H1 (cell line): ENCODE data around the gene OTOL1.

Source experiments
- ATF2 ChIP-seq: IDR thresholded peaks from 2 replicates; pipeline ENCODE4 v1.6.1; 2012; ENCODE audit warnings: low read length, inconsistent platforms
- CTCF ChIP-seq, 3 experiments: IDR thresholded peaks; 1 replicate in 2 of 3; 2 replicates in 1 of 3; pipeline versions ENCODE4 v1.5.1 to v1.6.1; 2011; ENCODE audit warnings: low read length in 3 of 3, mild to moderate bottlenecking in 3 of 3, inconsistent platforms in 2 of 3, low read depth in 1 of 3, moderate library complexity in 1 of 3; ENCODE audit not compliant: insufficient read depth in 1 of 3; ENCODE audit errors: control extremely low read depth in 1 of 3
- EP300 ChIP-seq, 2 experiments: IDR thresholded peaks; 1 replicate in 1 of 2; 2 replicates in 1 of 2; pipeline ENCODE4 v1.6.1; 2011 to 2012; ENCODE audit warnings: low read depth in 2 of 2, low read length in 2 of 2, mild to moderate bottlenecking in 2 of 2, borderline replicate concordance in 1 of 2, inconsistent platforms in 1 of 2, moderate library complexity in 1 of 2
- EZH2 ChIP-seq: fragments of 200-600 bp; sonication (generic); IDR thresholded peaks from 2 replicates; pipeline ENCODE4 v1.7.1; 2012; ENCODE audit warnings: low read depth, mild to moderate bottlenecking, moderate library complexity, low read length, inconsistent platforms; ENCODE audit not compliant: severe bottlenecking
- HDAC2 ChIP-seq, 2 experiments: fragments of 300-600 bp in 1 of 2; sonication (generic) in 1 of 2; IDR thresholded peaks; 2 replicates each; pipeline ENCODE4 v1.6.1; 2011 to 2012; ENCODE audit warnings: low read depth in 2 of 2, low read length in 2 of 2, mild to moderate bottlenecking in 2 of 2, moderate library complexity in 2 of 2, borderline replicate concordance in 1 of 2, inconsistent platforms in 1 of 2
- JUND ChIP-seq: IDR thresholded peaks from 2 replicates; pipeline ENCODE4 v1.6.1; 2011; ENCODE audit warnings: mild to moderate bottlenecking, improper control_type of control experiment, low read length
- POLR2A ChIP-seq, 2 experiments: IDR thresholded peaks; 1 replicate in 1 of 2; 2 replicates in 1 of 2; pipeline ENCODE4 v1.6.1; 2011; ENCODE audit warnings: low read depth in 2 of 2, low read length in 2 of 2, mild to moderate bottlenecking in 2 of 2; ENCODE audit errors: control extremely low read depth in 1 of 2
- RFX5 ChIP-seq: IDR thresholded peaks from 2 replicates; pipeline ENCODE4 v1.6.1; 2011; ENCODE audit warnings: low read depth, low read length, improper control_type of control experiment, borderline replicate concordance
- TBP ChIP-seq: IDR thresholded peaks from 2 replicates; pipeline ENCODE4 v1.6.1; 2011; ENCODE audit warnings: low read depth, low read length, improper control_type of control experiment
- USF2 ChIP-seq: IDR thresholded peaks from 2 replicates; pipeline ENCODE4 v1.6.1; 2011; ENCODE audit warnings: low read length, improper control_type of control experiment
- ZNF274 ChIP-seq: IDR thresholded peaks from 2 replicates; pipeline ENCODE4 v1.7.0; 2012; ENCODE audit warnings: low read length, borderline replicate concordance; ENCODE audit errors: extremely low read depth

GRCh38 chr3:161498259-161498921 lies 1.8 kb downstream of the OTOL1 start:
- no peak for TF ChIP-seq POLR2A (IDR thresholded peaks at IDR 0.05; ENCODE audit: control extremely low read depth in 1 of 2, low read depth in 2 of 2, low read length in 2 of 2)
- no peak for TF ChIP-seq HDAC2 (IDR thresholded peaks at IDR 0.05; ENCODE audit: borderline replicate concordance in 1 of 2, low read depth in 2 of 2, low read length in 2 of 2)
- TF ChIP-seq EP300 (IDR thresholded peaks at IDR 0.05; ENCODE audit: borderline replicate concordance in 1 of 2, low read depth in 2 of 2, low read length in 2 of 2), result no peak
- no peak for TF ChIP-seq RFX5
- TF ChIP-seq USF2, result no peak
- no peak for TF ChIP-seq CTCF (IDR thresholded peaks at IDR 0.05; ENCODE audit: control extremely low read depth in 1 of 3, insufficient read depth in 1 of 3, low read depth in 1 of 3, low read length in 3 of 3)
- no peak for TF ChIP-seq EZH2
- TF ChIP-seq TBP, result no peak
- no peak for TF ChIP-seq ATF2
- TF ChIP-seq JUND, result no peak
- TF ChIP-seq ZNF274, result no peak
